GM21529 (cell line): ENCODE data around the gene SEC11C.
A peak's percentile ranks its signal among the peaks of the same experiment; 100 is the strongest.
"Not testable (repeated sequence)": the region's sequence is repeated elsewhere in the genome, so short reads cannot be mapped to it uniquely, and the experiment has no call there.

ENCODE experiments used
- ATAC-seq: cut with Tn5 transposase; IDR thresholded peaks from one replicate; pipeline ENCODE4 v1.9.1; 2021; ENCODE audit not compliant: unreplicated experiment

The SEC11C gene

GRCh38 chr18:59139615-59140301 is at the start of gene SEC11C:
SEC11C (plus strand) TSS chr18:59139884; CDS start chr18:59139949, 65 bp downstream.
- ATAC-seq: peak; percentile 77

- ATAC-seq: no peak
These were observed 48.6 kb upstream of the SEC11C start for GRCh38 chr18:59090966-59091603.

GRCh38 chr18:59093668-59094067 is 46.0 kb upstream of the SEC11C start:
- peak; percentile 58 for ATAC-seq

GRCh38 chr18:59094569-59094968 is 45.1 kb upstream of the SEC11C start:
- ATAC-seq: no peak

- no peak for ATAC-seq
These were observed 43.4 kb upstream of the SEC11C start for GRCh38 chr18:59096098-59096789.

- ATAC-seq: no peak
These were observed 37.8 kb upstream of the SEC11C start for GRCh38 chr18:59101830-59102414.

- no peak for ATAC-seq
These were observed 30.3 kb upstream of the SEC11C start for GRCh38 chr18:59109375-59109774.

- no peak for ATAC-seq
These were observed 25.5 kb upstream of the SEC11C start for GRCh38 chr18:59114160-59114559.

- peak; percentile 77 for ATAC-seq
These were observed 15.9 kb upstream of the SEC11C start for GRCh38 chr18:59123588-59124369.

- no peak for ATAC-seq
These were observed 15.3 kb upstream of the SEC11C start for GRCh38 chr18:59124370-59124704.

- no peak for ATAC-seq
These were observed 12.6 kb upstream of the SEC11C start for GRCh38 chr18:59127047-59127446.

- no peak for ATAC-seq
These were observed 9.6 kb upstream of the SEC11C start for GRCh38 chr18:59129951-59130703.

GRCh38 chr18:59132810-59133465 is 6.7 kb upstream of the SEC11C start:
- ATAC-seq: no peak

GRCh38 chr18:59139291-59139614 is 431 bp upstream of the SEC11C start:
- peak; percentile 69 for ATAC-seq

GRCh38 chr18:59140302-59140885 is 710 bp downstream of the SEC11C start:
- peak; percentile 5 for ATAC-seq

- ATAC-seq: no peak
These were observed 1.8 kb downstream of the SEC11C start for GRCh38 chr18:59141294-59142068.

- no peak for ATAC-seq
These were observed 2.6 kb downstream of the SEC11C start for GRCh38 chr18:59142274-59142673.

GRCh38 chr18:59142800-59143416 is 3.2 kb downstream of the SEC11C start:
- ATAC-seq: not testable (repeated sequence)
